ENCODE results near the gene MECR.

GRCh38 chr1:29264773-29265389 lies 34.1 kb upstream of the MECR start:
- TF ChIP-seq CTCF (IDR thresholded peaks at IDR 0.05; ENCODE audit: low read depth, low read length, poor library complexity, severe bottlenecking) (no peak), EZH2phosphoT487 (IDR thresholded peaks at IDR 0.05; ENCODE audit: borderline replicate concordance, low read length) (no peak)
